ENCODE results near the gene CEP112. TPM values are rescaled to one million over a fixed set of nuclear protein-coding genes. Genes with fewer than 3 reads are reported as not detected.

CEP112 gene
- polyA plus RNA-seq, 1 donor (not counting 4 experiments of a cell fraction or from before 2014, with no cell fraction given): 2.6 TPM

DNA sequence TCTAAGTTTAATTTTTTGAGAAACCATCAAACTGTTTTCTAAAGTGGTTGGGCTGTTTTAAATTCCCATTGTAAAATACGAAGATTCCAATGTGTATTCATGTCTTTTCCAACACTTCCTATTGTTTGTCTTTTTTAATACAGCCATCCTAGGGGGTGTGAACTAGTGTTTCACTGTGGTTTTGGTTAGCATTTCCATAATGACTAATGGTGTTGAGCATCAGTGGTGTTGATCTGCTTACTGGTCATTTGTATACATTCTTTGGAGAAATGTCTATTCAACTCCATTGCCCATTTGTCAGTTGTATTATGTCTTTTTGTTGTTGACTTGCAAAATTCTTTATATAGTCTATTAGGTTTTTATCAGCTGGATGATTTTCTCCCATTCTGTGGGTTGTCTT is 391.3 kb downstream of the CEP112 start:
- dilution Hi-C loops (cut with MboI; ENCODE audit: extremely low pct_ligation_motif_present, low sequenced_read_pairs): no loop called here
- no peak overlapping the region for H3K27ac ChIP-seq (ENCODE audit: control insufficient read depth, insufficient read depth, low read length)
- H3K4me1 ChIP-seq (ENCODE audit: control insufficient read depth, extremely low read depth, insufficient read depth, low read length): no peaks in the 10 kb centered on the region
- no peaks in the 10 kb centered on the region for H3K27me3 ChIP-seq (ENCODE audit: control insufficient read depth, extremely low read depth, insufficient read depth, low read length)
- DNase-seq (ENCODE audit: low read depth, low spot score): no peak
- no peak overlapping the region for H3K9ac ChIP-seq (ENCODE audit: control insufficient read depth, extremely low read depth, insufficient read depth, low read length)
- H3K36me3 ChIP-seq (ENCODE audit: control insufficient read depth in 2 of 2, extremely low read depth in 1 of 2, insufficient read depth in 2 of 2, low read length in 2 of 2): no peaks in the 10 kb centered on the region
- H3K9me1 ChIP-seq (ENCODE audit: control insufficient read depth, extremely low read depth, insufficient read depth, low read length): no peaks in the 10 kb centered on the region
- H3K4me2 ChIP-seq (ENCODE audit: control insufficient read depth, extremely low read depth, insufficient read depth, low read depth, low read length): no peak overlapping the region
- H3K4me3 ChIP-seq (ENCODE audit: control insufficient read depth in 2 of 3, extremely low read depth in 1 of 3, insufficient read depth in 2 of 3, low read depth in 1 of 3, low read length in 3 of 3): no peak overlapping the region
- no peak for FAIRE-seq
- H2AFZ ChIP-seq (ENCODE audit: control insufficient read depth, low read length): no peak overlapping the region
- no peaks in the 10 kb centered on the region for H3K9me3 ChIP-seq (ENCODE audit: control insufficient read depth, low read depth, low read length)
- TF ChIP-seq CTCF (optimal IDR thresholded peaks at IDR 0.05 in 1 of 3, IDR thresholded peaks at IDR 0.05 in 1 of 3, conservative IDR thresholded peaks at IDR 0.05 in 1 of 3; ENCODE audit: extremely low read depth in 1 of 3, insufficient read depth in 2 of 3, low read length in 3 of 3): no peak
- no peak for TF ChIP-seq EZH2 (IDR thresholded peaks at IDR 0.05; ENCODE audit: low read length)
- no peaks in the 10 kb centered on the region for H4K20me1 ChIP-seq (ENCODE audit: control insufficient read depth, extremely low read depth, insufficient read depth, low read length)
- H3K79me2 ChIP-seq (ENCODE audit: control insufficient read depth, insufficient read depth, low read length): no peaks in the 10 kb centered on the region

DNA sequence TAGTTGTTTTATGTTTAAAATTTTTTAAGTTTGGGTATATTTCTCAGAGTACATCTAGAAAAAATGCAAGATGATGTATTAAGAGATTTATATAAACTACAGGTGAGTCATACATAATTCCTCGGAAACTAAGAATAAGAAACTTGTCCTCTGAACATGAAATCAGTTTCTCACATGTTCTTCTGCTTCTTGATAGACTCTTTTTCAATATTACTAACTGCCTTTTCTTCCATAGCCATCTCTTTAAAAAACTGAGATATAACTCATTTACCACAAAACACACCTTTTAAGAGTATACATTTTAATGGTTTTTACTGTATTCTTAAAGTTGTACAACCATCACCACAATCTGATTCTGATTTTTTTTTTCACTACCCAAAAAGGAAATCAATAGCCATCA is 392.1 kb downstream of the CEP112 start:
- no peak overlapping the region for H3K4me3 ChIP-seq (ENCODE audit: control insufficient read depth in 2 of 3, extremely low read depth in 1 of 3, insufficient read depth in 2 of 3, low read depth in 1 of 3, low read length in 3 of 3)
- H3K79me2 ChIP-seq (ENCODE audit: control insufficient read depth, insufficient read depth, low read length): no peaks in the 10 kb centered on the region
- H3K27ac ChIP-seq (ENCODE audit: control insufficient read depth, insufficient read depth, low read length): no peak overlapping the region
- DNase-seq (ENCODE audit: low read depth, low spot score): no peak
- TF ChIP-seq EZH2 (IDR thresholded peaks at IDR 0.05; ENCODE audit: low read length) (no peak), CTCF (optimal IDR thresholded peaks at IDR 0.05 in 1 of 3, IDR thresholded peaks at IDR 0.05 in 1 of 3, conservative IDR thresholded peaks at IDR 0.05 in 1 of 3; ENCODE audit: extremely low read depth in 1 of 3, insufficient read depth in 2 of 3, low read length in 3 of 3) (no peak)
- H3K27me3 ChIP-seq (ENCODE audit: control insufficient read depth, extremely low read depth, insufficient read depth, low read length): no peaks in the 10 kb centered on the region
- no peaks in the 10 kb centered on the region for H4K20me1 ChIP-seq (ENCODE audit: control insufficient read depth, extremely low read depth, insufficient read depth, low read length)
- no peak overlapping the region for H2AFZ ChIP-seq (ENCODE audit: control insufficient read depth, low read length)
- FAIRE-seq: no peak
- no peaks in the 10 kb centered on the region for H3K36me3 ChIP-seq (ENCODE audit: control insufficient read depth in 2 of 2, extremely low read depth in 1 of 2, insufficient read depth in 2 of 2, low read length in 2 of 2)
- H3K4me2 ChIP-seq (ENCODE audit: control insufficient read depth, extremely low read depth, insufficient read depth, low read depth, low read length): no peak overlapping the region
- H3K9me1 ChIP-seq (ENCODE audit: control insufficient read depth, extremely low read depth, insufficient read depth, low read length): no peaks in the 10 kb centered on the region
- no peaks in the 10 kb centered on the region for H3K9me3 ChIP-seq (ENCODE audit: control insufficient read depth, low read depth, low read length)
- dilution Hi-C loops (cut with MboI; ENCODE audit: extremely low pct_ligation_motif_present, low sequenced_read_pairs): no loop called here
- no peaks in the 10 kb centered on the region for H3K4me1 ChIP-seq (ENCODE audit: control insufficient read depth, extremely low read depth, insufficient read depth, low read length)
- no peak overlapping the region for H3K9ac ChIP-seq (ENCODE audit: control insufficient read depth, extremely low read depth, insufficient read depth, low read length)

All from keratinocyte (primary cell).